H1 (cell line): ENCODE results near the gene B9D2. TPM values are rescaled to one million over a fixed set of nuclear protein-coding genes. Genes with fewer than 3 reads are reported as not detected.

ENCODE experiments used
- HDAC6 ChIP-seq: IDR thresholded peaks from one replicate; pipeline ENCODE4 v1.7.1; 2012; ENCODE audit warnings: low read depth, mild to moderate bottlenecking, inconsistent platforms, low read length, moderate library complexity
- NANOG ChIP-seq: IDR thresholded peaks from 2 replicates; pipeline ENCODE4 v1.6.1; 2011; ENCODE audit warnings: low read length, low read depth, mild to moderate bottlenecking, inconsistent platforms; ENCODE audit not compliant: insufficient read depth, poor library complexity, severe bottlenecking
- RBBP5 ChIP-seq: IDR thresholded peaks from 2 replicates; pipeline ENCODE4 v1.7.1; 2012; ENCODE audit warnings: low read depth, mild to moderate bottlenecking, inconsistent platforms, low read length, moderate library complexity, borderline replicate concordance
- SRF ChIP-seq: IDR thresholded peaks from 2 replicates; pipeline ENCODE4 v1.6.1; 2011; ENCODE audit warnings: mild to moderate bottlenecking, low read depth, low read length, moderate library complexity
- TAF7 ChIP-seq: optimal IDR thresholded peaks from 2 replicates; pipeline ENCODE3; 2011; ENCODE audit warnings: low read depth, mild to moderate bottlenecking, inconsistent platforms, low read length, moderate library complexity, borderline replicate concordance
- USF2 ChIP-seq: IDR thresholded peaks from 2 replicates; pipeline ENCODE4 v1.6.1; 2011; ENCODE audit warnings: low read length, improper control_type of control experiment
- polyA plus RNA-seq, 7 experiments: library from polyadenylated mRNA; depleted of rRNA in 3 of 7; stranded (reverse) in 5 of 7; unstranded in 2 of 7; fragments of >200 nt in 5 of 7; fragments of 200-250 nt in 2 of 7; gene quantifications; 1 replicate in 5 of 7; 2 replicates in 1 of 7; 4 replicates in 1 of 7; pipeline versions ENCODE4 v1.2.1 to v1.2.3, GENCODE V29; 2011 to 2013; ENCODE audit warnings: missing spikeins in 2 of 7, mixed read lengths in 2 of 7
- total RNA-seq: library from RNA; stranded (reverse); fragmentation: NEBNext Ultra II Directional; extraction: Animal tissue kit (Norgen Biotek cat#: 25700); gene quantifications from 2 replicates; pipeline ENCODE4 v1.2.1, GENCODE V29; 2021

Gene B9D2
- total and polyA plus RNA-seq, 2 of the 8 experiments (the other 6 are each of a cell fraction or from before 2014, with no cell fraction given) = 4.9 to 6.3 TPM

- no peak for TF ChIP-seq NANOG
- TF ChIP-seq TAF7 = no peak
- TF ChIP-seq HDAC6 = no peak
- TF ChIP-seq RBBP5 = no peak
- TF ChIP-seq USF2 = no peak
- TF ChIP-seq SRF = no peak
These were observed 47.4 kb upstream of the B9D2 start (continued) for GRCh38 chr19:41411100-41411967.
